Measurements from ENCODE around the gene ACAA1. TPM values are rescaled to one million over a fixed set of nuclear protein-coding genes. Genes with fewer than 3 reads are reported as not detected.

Gene ACAA1
- total RNA-seq, 1 experiment from 2014 or later, result 76.4 TPM

DNA sequence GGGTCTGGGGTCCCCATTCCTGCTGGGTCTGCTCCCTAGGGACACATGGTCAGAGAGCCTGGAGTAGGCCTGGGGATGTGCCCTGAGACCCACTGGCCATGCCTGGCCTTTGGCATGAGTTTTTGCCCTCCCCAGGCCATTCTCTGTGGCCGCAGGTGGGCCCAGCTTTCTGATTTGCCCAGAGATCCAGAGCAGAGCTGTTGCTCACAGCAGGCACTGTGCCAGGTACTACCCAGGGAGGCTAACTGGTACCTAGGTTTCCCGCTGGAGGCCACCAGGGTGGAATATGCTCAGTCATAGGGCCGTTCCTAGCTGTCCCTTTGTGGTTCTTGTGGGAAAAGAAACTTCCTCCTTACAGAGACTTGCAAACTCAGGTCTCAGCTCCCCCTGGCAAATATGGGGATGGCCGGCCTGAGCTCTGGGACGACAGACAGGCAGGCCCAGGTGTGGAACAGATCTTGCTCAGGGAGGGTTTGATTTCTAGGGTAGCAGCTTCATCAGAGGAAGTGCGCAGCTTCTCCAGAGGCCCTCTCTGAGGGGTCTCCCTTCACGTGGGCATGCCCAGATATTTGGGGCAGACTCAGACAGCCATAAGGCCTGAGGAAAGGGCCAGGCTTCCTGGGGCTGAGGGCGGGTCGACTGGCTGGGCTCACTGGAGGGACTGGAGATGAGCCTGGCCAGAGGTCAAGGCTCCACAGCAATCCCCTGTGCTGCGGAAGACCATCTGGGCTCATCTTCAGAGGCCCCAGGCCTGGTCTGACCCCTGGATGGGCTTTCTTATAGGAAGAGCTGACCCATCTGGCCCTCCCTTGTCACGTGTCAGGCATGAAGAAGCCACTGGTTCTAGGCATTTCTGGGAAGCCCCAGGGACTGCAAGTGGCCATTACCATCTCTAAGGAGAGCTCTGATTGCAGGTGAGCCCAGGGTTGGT is 28.0 kb downstream of the ACAA1 start:
- Histone ChIP-seq H2AFZ (ENCODE audit: low read length) (no peak overlapping the region), H3K9me2 (replicated peaks; ENCODE audit: low read length) (no peaks in the 10 kb centered on the region), H3K27ac (ENCODE audit: low read length) (no peak overlapping the region), H3K4me3 (ENCODE audit: low read length) (no peak overlapping the region), H4K20me1 (ENCODE audit: low read length) (no peaks in the 10 kb centered on the region), H3K36me3 (ENCODE audit: low read depth, low read length) (no peaks in the 10 kb centered on the region), H3K4me2 (ENCODE audit: low read length) (no peak overlapping the region), H3K9me3 (ENCODE audit: low read length) (peaks cover 6% of the 10 kb centered on the region; the same call in 1 of the 2 replicates), H3K27me3 (ENCODE audit: low read length) (no peaks in the 10 kb centered on the region), H3K4me1 (ENCODE audit: insufficient read depth, low read length) (no peaks in the 10 kb centered on the region), H3K79me2 (ENCODE audit: low read length) (no peaks in the 10 kb centered on the region), H3K9ac (ENCODE audit: low read length) (no peak overlapping the region), H3F3A (ENCODE audit: low read length, unreplicated experiment) (no peaks in the 10 kb centered on the region)
- TF ChIP-seq, protein P1, sequence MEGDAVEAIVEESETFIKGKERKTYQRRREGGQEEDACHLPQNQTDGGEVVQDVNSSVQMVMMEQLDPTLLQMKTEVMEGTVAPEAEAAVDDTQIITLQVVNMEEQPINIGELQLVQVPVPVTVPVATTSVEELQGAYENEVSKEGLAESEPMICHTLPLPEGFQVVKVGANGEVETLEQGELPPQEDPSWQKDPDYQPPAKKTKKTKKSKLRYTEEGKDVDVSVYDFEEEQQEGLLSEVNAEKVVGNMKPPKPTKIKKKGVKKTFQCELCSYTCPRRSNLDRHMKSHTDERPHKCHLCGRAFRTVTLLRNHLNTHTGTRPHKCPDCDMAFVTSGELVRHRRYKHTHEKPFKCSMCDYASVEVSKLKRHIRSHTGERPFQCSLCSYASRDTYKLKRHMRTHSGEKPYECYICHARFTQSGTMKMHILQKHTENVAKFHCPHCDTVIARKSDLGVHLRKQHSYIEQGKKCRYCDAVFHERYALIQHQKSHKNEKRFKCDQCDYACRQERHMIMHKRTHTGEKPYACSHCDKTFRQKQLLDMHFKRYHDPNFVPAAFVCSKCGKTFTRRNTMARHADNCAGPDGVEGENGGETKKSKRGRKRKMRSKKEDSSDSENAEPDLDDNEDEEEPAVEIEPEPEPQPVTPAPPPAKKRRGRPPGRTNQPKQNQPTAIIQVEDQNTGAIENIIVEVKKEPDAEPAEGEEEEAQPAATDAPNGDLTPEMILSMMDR (conservative IDR thresholded peaks at IDR 0.05; ENCODE audit: low read depth, low read length), result no peak
- no peak for TF ChIP-seq EZH2phosphoT487 (IDR thresholded peaks at IDR 0.05; ENCODE audit: borderline replicate concordance, low read length)
- no peak for TF ChIP-seq EZH2 (IDR thresholded peaks at IDR 0.05; ENCODE audit: low read length, unreplicated experiment)
- POLR2A ChIA-PET (ENCODE audit: unreplicated experiment), result no interaction called here
- CTCF ChIA-PET, result no interaction called here
- no peak for DNase-seq
- intact Hi-C loops (cut with micrococcal nuclease), result no loop called here
- ATAC-seq, result no peak
- no TSS peak for BruUV-seq (replicated peaks)

DNA sequence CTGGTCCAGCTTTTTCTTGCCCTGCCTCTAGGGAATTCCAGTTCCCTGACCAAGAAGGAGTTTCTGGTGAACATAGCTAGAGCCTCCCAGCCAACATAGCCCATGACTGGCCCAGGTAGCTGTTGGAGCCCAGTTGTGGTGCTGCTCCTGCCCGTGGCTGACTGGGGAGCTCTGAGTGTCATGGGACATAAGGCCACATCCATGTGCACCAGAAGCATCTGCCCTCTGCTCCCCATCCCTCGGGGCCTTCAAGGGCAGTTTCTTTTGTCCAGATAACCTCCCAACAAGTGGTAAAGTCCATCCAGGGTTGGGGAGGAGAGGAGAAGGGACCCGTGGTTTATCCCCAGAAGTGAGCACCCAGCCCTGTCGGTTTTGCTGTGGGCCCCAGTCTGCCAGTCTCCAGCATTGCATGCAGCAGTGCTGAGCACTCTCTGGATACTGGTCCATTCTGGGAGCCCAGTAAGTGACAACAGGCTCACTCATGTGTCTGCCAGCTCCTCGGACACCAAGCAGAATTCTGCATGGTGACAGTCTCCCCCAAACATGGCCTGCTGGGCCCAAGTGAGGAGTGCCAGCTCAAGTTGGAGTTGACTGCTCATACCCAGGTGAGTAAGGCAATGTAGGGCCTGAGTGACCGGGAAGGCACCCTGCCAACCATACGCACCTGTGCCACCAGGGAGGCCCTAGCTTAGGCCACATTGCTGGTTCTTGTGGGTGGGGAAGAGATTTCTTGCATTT is 28.8 kb downstream of the ACAA1 start:
- Histone ChIP-seq H3F3A (ENCODE audit: low read length, unreplicated experiment) (no peaks in the 10 kb centered on the region), H3K36me3 (ENCODE audit: low read depth, low read length) (no peaks in the 10 kb centered on the region), H4K20me1 (ENCODE audit: low read length) (no peaks in the 10 kb centered on the region), H3K27ac (ENCODE audit: low read length) (no peak overlapping the region), H3K4me1 (ENCODE audit: insufficient read depth, low read length) (no peaks in the 10 kb centered on the region), H3K27me3 (ENCODE audit: low read length) (no peaks in the 10 kb centered on the region), H3K4me2 (ENCODE audit: low read length) (no peak overlapping the region), H3K9ac (ENCODE audit: low read length) (no peak overlapping the region), H2AFZ (ENCODE audit: low read length) (no peak overlapping the region), H3K9me2 (replicated peaks; ENCODE audit: low read length) (no peaks in the 10 kb centered on the region), H3K79me2 (ENCODE audit: low read length) (no peaks in the 10 kb centered on the region), H3K4me3 (ENCODE audit: low read length) (no peak overlapping the region), H3K9me3 (ENCODE audit: low read length) (peaks cover 6% of the 10 kb centered on the region; the same call in 1 of the 2 replicates)
- BruUV-seq (replicated peaks), result no TSS peak
- TF ChIP-seq EZH2 (IDR thresholded peaks at IDR 0.05; ENCODE audit: low read length, unreplicated experiment) (no peak), EZH2phosphoT487 (IDR thresholded peaks at IDR 0.05; ENCODE audit: borderline replicate concordance, low read length) (no peak)
- TF ChIP-seq, protein P1 (conservative IDR thresholded peaks at IDR 0.05; ENCODE audit: low read depth, low read length), result no peak
- intact Hi-C loops (cut with micrococcal nuclease), result no loop called here
- ChIA-PET CTCF (no interaction called here), POLR2A (ENCODE audit: unreplicated experiment) (interaction anchor here (0.5 kb wide), 1 partner anchor 8 kb away, joined by 3 read pairs; no protein-coding TSS in a partner anchor)
- DNase-seq (no peak), ATAC-seq (no peak)

Data from PC-3 (cell line).